SK-N-SH (cell line): ENCODE measurements around the gene CREB3. TPM values are rescaled to one million over a fixed set of nuclear protein-coding genes. Genes with fewer than 3 reads are reported as not detected.

ENCODE experiments used
- CTCF ChIA-PET: fragments of 300-600, 350-600 bp; formaldehyde crosslinking; extraction: SDS; loops from one replicate; lab custom pipeline; 2021; lab: Yijun Ruan, JAX
- POLR2A ChIA-PET: fragments of 350-600 bp; sonication (Branson Sonifier 250); formaldehyde crosslinking; extraction: SDS; loops from one replicate; lab custom pipeline; 2020; ENCODE audit warnings: antibody characterized with exemption, inconsistent platforms; lab: Yijun Ruan, JAX
- DNase-seq: peaks from one replicate; pipeline ENCODE4 v3.0.0; 2012
- H2AFZ ChIP-seq: fragments of 200-600 bp; sonication (generic); 2 replicates; pipeline ENCODE4 v1.8.1; 2016; ENCODE audit warnings: antibody characterized with exemption, mild to moderate bottlenecking, low read depth
- H3F3A ChIP-seq: fragments of 200-600 bp; sonication (generic); replicated peaks from 2 replicates; pipeline ENCODE3; 2016; ENCODE audit warnings: antibody characterized with exemption, mild to moderate bottlenecking; ENCODE audit not compliant: insufficient read depth
- H3K27ac ChIP-seq, 2 experiments: fragments of 200-500 bp in 1 of 2; fragments of 200-600 bp in 1 of 2; sonication (Bioruptor generic) in 1 of 2; sonication (generic), shearing (Covaris generic) in 1 of 2; 2 replicates each; pipeline versions ENCODE4 v1.5.1 to v1.6.1; 2014 to 2016; ENCODE audit warnings: low read depth in 2 of 2, inconsistent platforms in 1 of 2, low read length in 1 of 2, mild to moderate bottlenecking in 1 of 2, mixed read lengths in 1 of 2
- H3K27me3 ChIP-seq: fragments of 200-600 bp; sonication (generic), shearing (Covaris generic); 2 replicates; pipeline ENCODE4 v1.6.1; 2016; ENCODE audit warnings: mixed run types; ENCODE audit not compliant: insufficient read depth
- H3K36me3 ChIP-seq, 2 experiments: fragments of 200-500 bp in 1 of 2; fragments of 200-600 bp in 1 of 2; sonication (Bioruptor generic) in 1 of 2; sonication (generic) in 1 of 2; replicated peaks in 1 of 2; 2 replicates each; pipeline versions ENCODE3 to v1.5.1; 2014 to 2016; ENCODE audit warnings: low read length in 1 of 2, mild to moderate bottlenecking in 1 of 2; ENCODE audit not compliant: insufficient read depth in 2 of 2, control insufficient read depth in 1 of 2
- H3K4me1 ChIP-seq, 2 experiments: fragments of 200-500 bp in 1 of 2; fragments of 200-600 bp in 1 of 2; sonication (Bioruptor generic) in 1 of 2; sonication (generic), shearing (Covaris generic) in 1 of 2; 2 replicates each; pipeline versions ENCODE4 v1.5.1 to v1.6.1; 2014 to 2016; ENCODE audit warnings: low read depth in 1 of 2, low read length in 1 of 2, mixed run types in 1 of 2; ENCODE audit not compliant: insufficient read depth in 2 of 2, control insufficient read depth in 1 of 2
- H3K4me2 ChIP-seq: fragments of 200-600 bp; sonication (generic), shearing (Covaris generic); 2 replicates; pipeline ENCODE4 v1.6.1; 2017; ENCODE audit warnings: mixed run types
- H3K4me3 ChIP-seq, 2 experiments: fragments of 200-500 bp in 1 of 2; fragments of 200-600 bp in 1 of 2; sonication (Bioruptor generic) in 1 of 2; sonication (generic), shearing (Covaris generic) in 1 of 2; 2 replicates each; pipeline versions ENCODE4 v1.5.1 to v1.8.1; 2014 to 2016; ENCODE audit warnings: low read depth in 2 of 2, inconsistent platforms in 1 of 2, low read length in 1 of 2, mild to moderate bottlenecking in 1 of 2, mixed read lengths in 1 of 2, moderate library complexity in 1 of 2
- H3K79me2 ChIP-seq: fragments of 200-600 bp; sonication (generic); 2 replicates; pipeline ENCODE4 v1.8.1; 2017; ENCODE audit warnings: mild to moderate bottlenecking; ENCODE audit not compliant: insufficient read depth
- H3K9ac ChIP-seq: fragments of 200-600 bp; sonication (generic); 2 replicates; pipeline ENCODE4 v1.6.1; 2017; ENCODE audit warnings: mixed run types
- H3K9me2 ChIP-seq: fragments of 200-600 bp; sonication (generic); 2 replicates; pipeline ENCODE4 v1.6.1; 2017; ENCODE audit warnings: mixed run types
- H3K9me3 ChIP-seq: fragments of 200-600 bp; sonication (generic); 2 replicates; pipeline ENCODE4 v1.6.1; 2017; ENCODE audit warnings: mixed run types, mild to moderate bottlenecking, moderate library complexity
- H4K20me1 ChIP-seq: fragments of 200-600 bp; sonication (generic); 2 replicates; pipeline ENCODE4 v1.6.1; 2017; ENCODE audit warnings: mild to moderate bottlenecking, mixed run types; ENCODE audit not compliant: insufficient read depth
- ELF1 ChIP-seq: IDR thresholded peaks from 2 replicates; pipeline ENCODE4 v1.4.0; 2012
- EZH2phosphoT487 ChIP-seq: fragments of 200-600 bp; sonication (generic); IDR thresholded peaks from 2 replicates; pipeline ENCODE4 v1.6.1; 2017; ENCODE audit warnings: low read depth, mixed run types, mild to moderate bottlenecking, antibody characterized with exemption, moderate library complexity, borderline replicate concordance
- FOSL2 ChIP-seq: IDR thresholded peaks from 2 replicates; pipeline ENCODE4 v1.4.0; 2012; ENCODE audit warnings: low read depth, mild to moderate bottlenecking, moderate library complexity, borderline replicate concordance
- FOXJ3 ChIP-seq: sonication (generic); formaldehyde crosslinking; IDR thresholded peaks from 2 replicates; pipeline ENCODE4 v1.5.1; 2020; ENCODE audit warnings: mild to moderate bottlenecking, missing genetic modification reagents
- FOXM1 ChIP-seq: IDR thresholded peaks from 2 replicates; pipeline ENCODE4 v1.4.0; 2012; ENCODE audit warnings: low read depth, mild to moderate bottlenecking
- GATA2 ChIP-seq: sonication (generic); formaldehyde crosslinking; IDR thresholded peaks from 2 replicates; pipeline ENCODE4 v1.5.0; 2020; ENCODE audit warnings: mild to moderate bottlenecking, missing genetic modification reagents
- JUND ChIP-seq: IDR thresholded peaks from 2 replicates; pipeline ENCODE4 v1.4.0; 2012
- MXI1 ChIP-seq: IDR thresholded peaks from 2 replicates; pipeline ENCODE4 v1.6.1; 2012; ENCODE audit warnings: mild to moderate bottlenecking, low read depth, low read length, improper control_type of control experiment
- NFIC ChIP-seq: IDR thresholded peaks from 2 replicates; pipeline ENCODE4 v1.4.0; 2012; ENCODE audit warnings: borderline replicate concordance
- NRF1 ChIP-seq: IDR thresholded peaks from 2 replicates; pipeline ENCODE4 v1.6.1; 2012; ENCODE audit warnings: low read depth, mild to moderate bottlenecking, low read length
- RCOR1 ChIP-seq: fragments of 150-350 bp; IDR thresholded peaks from 2 replicates; pipeline ENCODE4 v1.6.1; 2017; ENCODE audit warnings: antibody characterized with exemption, low read length
- REST ChIP-seq: IDR thresholded peaks from 2 replicates; pipeline ENCODE4 v1.6.1; 2012; ENCODE audit warnings: mild to moderate bottlenecking, low read depth, low read length, moderate library complexity
- RFX5 ChIP-seq: IDR thresholded peaks from 2 replicates; pipeline ENCODE4 v1.6.1; 2012; ENCODE audit warnings: mild to moderate bottlenecking, improper control_type of control experiment, low read length
- RXRA ChIP-seq: IDR thresholded peaks from 2 replicates; pipeline ENCODE4 v1.4.0; 2012; ENCODE audit warnings: low read depth, mild to moderate bottlenecking, borderline replicate concordance
- SIN3A ChIP-seq: IDR thresholded peaks from 2 replicates; pipeline ENCODE4 v1.6.1; 2012; ENCODE audit warnings: low read depth, mild to moderate bottlenecking, low read length, moderate library complexity, borderline replicate concordance
- TAF1 ChIP-seq: IDR thresholded peaks from 2 replicates; pipeline ENCODE4 v1.6.1; 2012; ENCODE audit warnings: low read depth, mild to moderate bottlenecking, low read length, moderate library complexity, borderline replicate concordance
- TEAD4 ChIP-seq: IDR thresholded peaks from 2 replicates; pipeline ENCODE4 v1.4.0; 2012; ENCODE audit warnings: mild to moderate bottlenecking, borderline replicate concordance; ENCODE audit not compliant: insufficient read depth
- USF1 ChIP-seq: IDR thresholded peaks from 2 replicates; pipeline ENCODE4 v1.4.0; 2012; ENCODE audit warnings: low read depth, borderline replicate concordance
- USF2 ChIP-seq: fragments of 150-350 bp; IDR thresholded peaks from 2 replicates; pipeline ENCODE4 v1.6.1; 2017; ENCODE audit warnings: antibody characterized with exemption, low read length, low read depth, borderline replicate concordance
- YY1 ChIP-seq: IDR thresholded peaks from 2 replicates; pipeline ENCODE4 v1.4.0; 2012; ENCODE audit warnings: low read depth, mild to moderate bottlenecking
- ZBTB33 ChIP-seq: IDR thresholded peaks from 2 replicates; pipeline ENCODE4 v1.4.0; 2012; ENCODE audit warnings: low read depth, borderline replicate concordance
- WGBS: methylation state at CpG from one replicate; pipeline ENCODE4 v1.1.6; 2017; ENCODE audit warnings: low lambda C conversion rate; 5-methylcytosine and 5-hydroxymethylcytosine counted together
- polyA plus RNA-seq, 3 experiments: library from polyadenylated mRNA; depleted of rRNA; stranded (reverse); fragments of >200 nt; gene quantifications; 2 replicates each; pipeline ENCODE4 v1.2.3, GENCODE V29; 2012

The CREB3 gene
- polyA plus RNA-seq, 1 of the 3 experiments (the other 2 are of a cell fraction), result 38.6 TPM

GRCh38 chr9:35760651-35761050, 28.2 kb downstream of the CREB3 start (continued):
- TF ChIP-seq EZH2phosphoT487, result no peak

GRCh38 chr9:35763181-35763580, 30.7 kb downstream of the CREB3 start:
- no peak for TF ChIP-seq MXI1
- TF ChIP-seq TAF1, result no peak
- TF ChIP-seq RCOR1, result no peak
- TF ChIP-seq ELF1, result no peak
- TF ChIP-seq TEAD4, result no peak
- TF ChIP-seq FOXJ3, result no peak
- TF ChIP-seq RXRA, result no peak
- TF ChIP-seq SIN3A, result no peak
- TF ChIP-seq NFIC, result no peak
- no peak for TF ChIP-seq YY1
- TF ChIP-seq REST, result no peak
- H3F3A ChIP-seq, result peaks cover 10% of the 10 kb centered on the region
- no peaks in the 10 kb centered on the region for H3K79me2 ChIP-seq
- H3K9me2 ChIP-seq, result no peaks in the 10 kb centered on the region
- CTCF ChIA-PET, result no interaction called here
- 89% methylated on average over 2 of the region's 2 CpGs for WGBS
- no peaks in the 10 kb centered on the region for H3K9me3 ChIP-seq
- no peaks in the 10 kb centered on the region for H3K27me3 ChIP-seq
- no peak overlapping the region for H2AFZ ChIP-seq
- POLR2A ChIA-PET, result no interaction called here
- H3K4me2 ChIP-seq, result no peak overlapping the region
- H3K9ac ChIP-seq, result no peak overlapping the region
- no peak overlapping the region for H3K4me3 ChIP-seq
- no peaks in the 10 kb centered on the region for H3K36me3 ChIP-seq
- no peak for DNase-seq
- H3K27ac ChIP-seq, result no peak overlapping the region
- peaks cover 7 to 10% of the 10 kb centered on the region in 2 experiments; a peak in 3 of 4 replicates for H3K4me1 ChIP-seq
- no peaks in the 10 kb centered on the region for H4K20me1 ChIP-seq

- DNase-seq, result no peak
- Histone ChIP-seq H2AFZ (no peak overlapping the region), H3K9me2 (no peaks in the 10 kb centered on the region), H3K9ac (no peak overlapping the region), H4K20me1 (no peaks in the 10 kb centered on the region), H3F3A (peaks cover 5% of the 10 kb centered on the region), H3K27me3 (no peaks in the 10 kb centered on the region), H3K79me2 (no peaks in the 10 kb centered on the region), H3K4me1 (peaks cover 3 to 4% of the 10 kb centered on the region in 2 experiments; a peak in 2 of 4 replicates), H3K36me3 (no peaks in the 10 kb centered on the region), H3K4me2 (no peak overlapping the region), H3K9me3 (no peaks in the 10 kb centered on the region), H3K4me3 (no peak overlapping the region), H3K27ac (no peak overlapping the region)
- ChIA-PET CTCF (no interaction called here), POLR2A (no interaction called here)
- 95% methylated on average over 1 of the region's 1 CpG for WGBS
- TF ChIP-seq FOXM1 (no peak), USF2 (no peak), GATA2 (CRISPR knock-in tag) (no peak), USF1 (no peak), MXI1 (no peak), FOSL2 (no peak), NRF1 (no peak), ZBTB33 (no peak), RFX5 (no peak), JUND (no peak)
Measured at GRCh38 chr9:35763803-35764202, 31.3 kb downstream of the CREB3 start.
